Activated CD4-positive, alpha-beta T cell treated with anti-CD3 and anti-CD28 coated beads, Interleukin-2, Interleukin-4, amounts not matched to agents 100 ng/mL and 50 ng/mL, durations not matched to agents 16 hours and 8 hours (primary cell): Measurements from ENCODE around the gene ACAP2.
A peak's percentile ranks its signal among the peaks of the same experiment; 100 is the strongest.
"Not testable (repeated sequence)": the region's sequence is repeated elsewhere in the genome, so short reads cannot be mapped to it uniquely, and the experiment has no call there.

Experiments
- DNase-seq: peaks from one replicate; pipeline ENCODE4 v3.0.0-alpha.2; 2020; ENCODE audit warnings: low spot score

The ACAP2 gene, protein sequence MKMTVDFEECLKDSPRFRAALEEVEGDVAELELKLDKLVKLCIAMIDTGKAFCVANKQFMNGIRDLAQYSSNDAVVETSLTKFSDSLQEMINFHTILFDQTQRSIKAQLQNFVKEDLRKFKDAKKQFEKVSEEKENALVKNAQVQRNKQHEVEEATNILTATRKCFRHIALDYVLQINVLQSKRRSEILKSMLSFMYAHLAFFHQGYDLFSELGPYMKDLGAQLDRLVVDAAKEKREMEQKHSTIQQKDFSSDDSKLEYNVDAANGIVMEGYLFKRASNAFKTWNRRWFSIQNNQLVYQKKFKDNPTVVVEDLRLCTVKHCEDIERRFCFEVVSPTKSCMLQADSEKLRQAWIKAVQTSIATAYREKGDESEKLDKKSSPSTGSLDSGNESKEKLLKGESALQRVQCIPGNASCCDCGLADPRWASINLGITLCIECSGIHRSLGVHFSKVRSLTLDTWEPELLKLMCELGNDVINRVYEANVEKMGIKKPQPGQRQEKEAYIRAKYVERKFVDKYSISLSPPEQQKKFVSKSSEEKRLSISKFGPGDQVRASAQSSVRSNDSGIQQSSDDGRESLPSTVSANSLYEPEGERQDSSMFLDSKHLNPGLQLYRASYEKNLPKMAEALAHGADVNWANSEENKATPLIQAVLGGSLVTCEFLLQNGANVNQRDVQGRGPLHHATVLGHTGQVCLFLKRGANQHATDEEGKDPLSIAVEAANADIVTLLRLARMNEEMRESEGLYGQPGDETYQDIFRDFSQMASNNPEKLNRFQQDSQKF

DNA sequence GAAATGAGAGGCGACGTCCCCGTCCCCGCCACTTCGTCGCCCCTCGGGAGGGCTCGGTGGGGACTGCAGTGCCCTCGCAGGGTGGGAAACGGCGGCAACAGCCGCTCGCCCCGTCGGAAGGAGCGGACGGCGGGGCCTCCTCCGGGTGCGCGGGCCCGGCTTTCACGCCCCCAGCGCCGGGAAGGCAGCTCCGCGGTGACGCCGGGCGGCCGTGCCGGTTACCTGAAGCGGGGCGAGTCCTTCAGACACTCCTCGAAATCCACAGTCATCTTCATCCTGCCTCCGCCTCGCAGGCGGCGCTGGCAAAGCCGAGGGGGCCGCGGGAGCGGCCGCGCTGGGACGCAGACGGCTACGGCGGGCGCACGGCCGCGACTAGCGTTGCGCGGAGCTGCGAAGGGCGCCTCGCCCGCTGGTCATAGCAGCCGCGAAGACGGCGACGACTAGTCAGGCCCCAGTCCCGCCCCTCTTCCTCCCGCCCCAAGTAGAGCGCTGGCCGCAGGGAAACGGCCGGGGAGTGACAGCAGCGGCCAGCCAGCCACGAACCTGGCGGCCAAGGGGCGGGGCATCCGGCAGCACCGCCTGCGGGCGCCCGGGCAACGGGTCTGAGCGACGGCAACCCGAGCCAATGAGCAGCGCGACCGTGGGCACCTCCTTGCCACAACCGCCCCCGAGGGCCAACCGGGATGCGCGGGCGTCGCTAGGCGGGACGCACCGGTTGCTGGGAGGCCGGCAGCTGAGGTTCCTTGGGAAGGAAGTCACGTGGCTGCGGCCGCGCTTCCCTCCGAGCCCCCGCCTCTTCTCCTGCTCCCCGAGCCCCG is at the start of gene ACAP2:
Gene ACAP2, minus strand, starts transcription at position 448 of the 818 bp plus-strand sequence. Its CDS starts 173 bp downstream, at position 275.
- peak; percentile 100 for DNase-seq

DNA sequence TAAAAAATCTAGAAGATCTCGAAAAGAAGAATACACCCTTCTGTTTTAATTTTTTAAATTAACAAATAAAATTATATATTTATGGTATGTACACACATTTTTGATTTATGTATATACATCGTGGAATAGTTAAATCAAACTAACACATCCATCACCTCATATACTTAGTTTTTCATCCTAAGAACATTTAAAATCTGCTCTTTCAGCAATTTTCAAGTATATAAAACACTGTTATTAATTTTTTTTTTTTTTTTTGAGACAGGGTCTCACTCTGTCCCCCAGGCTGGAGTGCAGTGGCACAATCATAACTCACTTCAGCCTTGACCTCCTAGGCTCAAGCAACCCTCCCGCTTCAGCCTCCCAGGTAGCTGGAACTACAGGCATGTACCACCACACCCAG is 32.8 kb upstream of the ACAP2 start:
- no peak for DNase-seq

DNA sequence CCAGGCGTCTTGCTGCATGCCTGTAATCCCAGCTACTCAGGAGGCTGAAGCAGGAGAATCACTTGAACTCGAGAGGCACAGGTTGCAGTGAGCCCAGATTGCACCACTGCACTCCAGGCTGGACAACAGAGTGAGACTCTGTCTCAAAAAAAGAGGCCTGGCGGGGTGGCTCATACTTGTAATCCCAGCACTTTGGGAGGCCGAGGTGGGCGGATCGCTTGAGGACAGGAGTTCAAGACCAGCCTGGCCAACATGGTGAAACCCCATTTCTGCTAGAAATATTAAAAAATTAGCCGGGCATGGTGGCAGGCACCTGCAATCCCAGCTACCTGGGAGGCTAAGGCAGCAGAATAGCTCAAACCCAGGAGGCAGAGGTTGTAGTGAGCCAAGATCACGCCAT is 32.3 kb upstream of the ACAP2 start:
- not testable (repeated sequence) for DNase-seq

DNA sequence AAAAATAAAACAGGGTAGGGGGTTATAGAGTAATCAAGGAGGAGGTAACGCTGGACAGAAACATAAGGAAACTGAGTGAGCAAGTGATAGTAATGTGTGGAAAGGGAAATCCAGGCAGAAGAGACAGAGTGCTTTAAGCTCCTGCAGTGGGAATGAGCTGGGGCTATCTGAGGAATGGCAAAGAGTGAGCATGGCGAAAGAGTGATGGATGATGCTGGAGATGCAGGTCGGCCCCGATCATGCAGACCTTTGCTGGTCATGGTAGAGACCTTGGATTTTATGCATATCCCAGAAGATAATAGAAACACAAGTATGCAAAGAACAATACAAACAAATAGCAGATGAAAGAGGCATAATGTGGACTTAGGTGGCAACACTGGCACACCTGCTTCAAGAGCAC is 26.0 kb upstream of the ACAP2 start:
- DNase-seq: no peak

DNA sequence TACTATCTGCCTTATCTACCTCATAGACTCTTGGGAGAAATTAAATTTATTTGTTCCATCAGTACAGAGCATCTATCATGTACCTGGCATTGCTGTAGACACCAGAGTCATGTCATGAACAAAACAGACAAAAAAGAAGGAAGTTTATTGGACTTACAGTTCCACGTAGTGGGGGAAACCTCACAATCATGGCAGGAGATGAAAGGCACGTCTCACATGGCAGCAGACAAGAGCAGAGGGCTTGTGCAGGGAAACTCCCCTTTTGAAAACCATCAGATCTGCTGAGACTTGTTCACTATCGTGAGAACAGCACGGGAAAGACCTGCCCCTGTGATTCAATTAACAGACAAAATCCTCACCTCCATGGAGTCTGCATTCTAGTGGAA is 25.6 kb upstream of the ACAP2 start:
- DNase-seq: no peak

DNA sequence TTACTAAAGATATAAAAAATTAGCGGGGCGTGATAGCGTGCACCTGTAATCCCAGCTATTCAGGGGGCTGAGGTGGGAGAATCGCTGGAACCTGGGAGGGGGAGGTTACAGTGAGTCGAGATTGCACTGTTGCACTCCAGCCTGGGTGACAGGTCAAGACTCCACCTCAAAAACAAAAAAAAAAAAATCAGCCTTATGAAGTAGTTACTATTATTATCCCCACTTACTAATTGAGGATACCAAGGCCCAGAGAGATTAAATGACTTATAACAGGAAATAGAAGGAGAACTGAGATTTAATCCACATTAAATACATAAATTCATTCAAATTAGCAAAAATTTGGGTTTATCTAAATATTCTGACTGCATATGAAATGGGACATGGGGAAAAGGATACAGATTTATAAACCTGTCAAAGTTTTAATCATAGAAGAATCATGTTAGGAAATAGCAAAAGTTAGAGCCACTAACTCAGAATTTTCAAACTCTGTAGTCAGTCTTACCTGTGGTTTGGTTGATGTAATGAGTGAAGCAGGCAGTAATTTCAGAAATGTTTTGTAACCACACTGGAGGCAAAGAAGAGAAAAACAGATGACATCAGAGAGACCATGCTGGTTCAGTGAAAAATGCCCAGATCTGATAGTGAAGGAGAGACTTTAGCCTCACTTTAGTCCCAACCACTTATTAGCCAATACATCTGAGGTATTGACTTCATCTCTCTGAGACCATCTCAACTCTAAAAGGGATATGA is 25.0 kb upstream of the ACAP2 start:
- peak; percentile 62 for DNase-seq

DNA sequence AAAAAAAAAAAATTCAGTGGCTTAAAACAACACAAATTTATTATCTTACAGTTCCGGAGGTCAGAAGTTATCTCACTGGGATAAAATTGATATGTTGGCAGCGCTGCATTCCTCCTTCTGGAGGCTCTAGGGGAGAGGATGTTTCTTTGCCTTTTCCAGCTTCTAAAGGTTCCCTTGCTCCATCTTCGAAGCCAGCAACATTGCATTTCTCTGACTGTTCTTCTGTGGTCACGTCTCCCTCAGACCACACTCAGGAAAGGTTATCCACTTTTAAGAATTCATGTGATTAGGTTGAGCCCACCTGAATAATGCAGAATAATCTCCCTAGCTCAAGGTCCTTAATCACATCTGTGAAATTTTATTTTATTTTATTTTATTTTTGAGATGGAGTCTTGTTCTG is 23.4 kb upstream of the ACAP2 start:
- DNase-seq: no peak

DNA sequence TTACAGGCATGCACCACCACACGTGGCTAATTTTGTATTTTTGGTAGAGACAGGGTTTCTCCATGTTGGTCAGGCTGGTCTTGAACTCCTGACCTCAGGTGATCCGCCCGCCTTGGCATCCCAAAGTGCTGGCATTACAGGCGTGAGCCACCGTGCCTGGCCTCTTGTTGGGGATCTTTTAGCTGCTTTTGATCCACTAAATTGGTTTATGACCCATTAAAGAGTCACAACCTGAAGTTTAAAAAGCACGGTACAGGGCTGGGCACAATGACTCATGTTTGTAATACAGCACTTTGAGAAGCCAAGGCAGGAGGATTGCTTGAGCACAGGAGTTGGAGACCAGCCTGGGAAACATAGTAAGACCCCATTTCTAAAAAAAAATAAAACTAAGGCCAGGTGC is 20.1 kb upstream of the ACAP2 start:
- DNase-seq: not testable (repeated sequence)

DNA sequence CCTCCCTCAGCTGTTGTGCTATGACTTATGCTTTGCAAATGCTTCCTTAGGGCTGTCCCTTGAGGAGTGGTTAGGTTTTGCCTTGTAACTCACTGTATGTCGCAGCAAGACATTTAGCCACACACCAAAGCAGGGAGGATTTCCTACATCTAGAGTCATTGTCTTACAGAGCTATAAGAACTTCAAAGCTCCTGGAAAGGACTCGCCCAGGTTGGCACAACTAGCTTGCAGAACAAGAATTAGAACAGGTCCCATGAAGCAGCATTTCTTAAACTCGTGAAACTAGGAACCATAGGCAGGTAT is 19.4 kb upstream of the ACAP2 start:
- DNase-seq: no peak

DNA sequence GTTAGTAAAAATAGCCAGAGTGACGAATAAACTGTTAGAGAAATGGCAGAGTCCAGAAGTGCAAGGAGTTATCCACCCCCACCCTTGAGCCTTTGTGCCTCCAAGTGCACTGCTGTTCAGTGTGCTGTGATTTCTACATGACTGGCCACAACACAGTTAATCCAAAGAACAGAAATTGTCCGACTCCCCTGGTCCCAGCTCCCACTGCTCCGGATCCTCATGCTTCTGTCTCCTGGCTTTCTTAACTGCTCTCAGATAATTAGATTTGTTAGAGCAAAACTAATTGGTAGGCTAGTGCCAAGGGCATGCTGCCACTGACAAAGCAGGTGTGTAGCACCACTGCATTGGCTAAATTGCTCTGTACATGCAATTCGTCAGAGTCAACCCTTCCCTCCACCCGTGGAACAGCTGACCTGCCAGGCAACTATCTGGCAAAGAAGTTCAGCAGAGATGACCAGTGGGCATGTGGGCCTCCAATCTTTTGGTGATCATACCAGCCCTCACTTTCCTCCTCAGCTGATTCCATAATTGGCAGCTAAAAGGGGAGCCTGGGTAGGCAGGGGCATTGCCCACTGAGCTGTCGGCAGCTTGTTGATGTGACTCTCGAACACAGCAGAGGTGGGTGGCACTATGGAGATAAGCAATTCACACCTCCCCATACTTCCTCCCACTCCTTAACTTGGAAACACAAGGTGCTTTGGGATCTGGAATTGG is 18.9 kb upstream of the ACAP2 start:
- no peak for DNase-seq

DNA sequence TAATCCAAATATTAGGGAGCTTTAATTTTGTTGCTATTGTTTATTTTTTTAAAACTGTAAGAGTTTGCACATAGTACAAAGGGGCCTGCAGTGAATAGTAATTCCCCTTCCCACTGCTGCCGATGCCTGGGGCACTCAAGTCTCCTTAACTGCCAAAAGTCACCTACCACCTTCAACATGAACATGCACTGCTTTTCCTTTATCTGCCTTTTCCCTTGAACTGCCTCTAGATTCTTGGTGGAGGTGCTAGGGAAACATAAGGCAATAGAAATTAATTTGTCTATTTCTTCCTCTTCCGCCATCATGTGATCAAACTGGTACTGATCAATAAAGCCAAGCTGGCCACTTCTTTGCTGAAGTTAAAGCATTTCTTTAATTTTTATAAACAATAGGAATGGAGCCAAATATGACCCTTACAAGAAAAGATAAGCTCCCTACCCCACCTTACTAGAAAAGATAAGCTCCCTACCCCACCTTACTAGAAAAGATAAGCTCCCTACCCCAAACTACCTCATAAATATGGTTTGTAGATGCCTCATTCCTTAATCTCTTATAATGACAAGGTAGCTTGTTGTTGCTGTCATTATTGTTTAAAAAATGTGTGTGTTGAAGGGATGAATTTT is 17.4 kb upstream of the ACAP2 start:
- no peak for DNase-seq

DNA sequence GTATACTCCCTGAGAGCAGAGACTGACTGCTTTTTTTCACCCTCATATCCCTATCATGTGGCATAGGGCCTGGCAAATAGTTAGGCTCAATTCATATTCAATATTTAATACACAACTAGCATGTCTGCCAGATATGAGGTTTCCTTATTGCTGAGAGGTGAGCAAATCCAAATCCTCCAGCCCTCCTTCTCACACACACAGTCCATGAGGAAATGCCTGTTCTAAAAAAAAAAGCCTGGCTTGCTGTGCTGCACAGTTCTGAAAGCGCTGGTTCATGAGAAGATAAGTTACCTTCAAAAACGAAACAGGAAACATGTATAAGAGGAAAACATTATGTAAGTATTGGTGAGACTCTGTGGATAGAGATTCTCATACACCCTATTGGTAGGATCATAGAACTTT is 15.5 kb upstream of the ACAP2 start:
- DNase-seq: peak; percentile 30

DNA sequence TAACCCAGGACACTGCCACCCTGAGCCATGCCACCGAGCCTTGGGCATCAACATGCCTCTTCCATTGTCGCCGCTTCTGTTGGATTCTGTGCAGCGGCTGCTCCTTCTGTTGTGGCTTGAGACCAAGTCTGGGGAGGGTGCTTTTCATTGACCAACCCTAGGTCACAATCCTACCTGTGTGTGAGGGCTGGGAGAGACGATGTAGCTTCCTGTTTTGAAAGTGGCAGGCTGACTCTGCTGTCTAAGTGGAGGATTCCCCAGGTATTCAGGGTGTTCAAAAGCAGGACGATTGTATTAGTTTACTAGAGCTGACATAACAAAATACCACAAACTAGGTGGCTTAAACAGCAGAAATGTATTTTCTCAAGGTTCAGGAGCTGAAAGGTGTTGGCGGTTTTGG is 13.0 kb upstream of the ACAP2 start:
- DNase-seq: no peak

DNA sequence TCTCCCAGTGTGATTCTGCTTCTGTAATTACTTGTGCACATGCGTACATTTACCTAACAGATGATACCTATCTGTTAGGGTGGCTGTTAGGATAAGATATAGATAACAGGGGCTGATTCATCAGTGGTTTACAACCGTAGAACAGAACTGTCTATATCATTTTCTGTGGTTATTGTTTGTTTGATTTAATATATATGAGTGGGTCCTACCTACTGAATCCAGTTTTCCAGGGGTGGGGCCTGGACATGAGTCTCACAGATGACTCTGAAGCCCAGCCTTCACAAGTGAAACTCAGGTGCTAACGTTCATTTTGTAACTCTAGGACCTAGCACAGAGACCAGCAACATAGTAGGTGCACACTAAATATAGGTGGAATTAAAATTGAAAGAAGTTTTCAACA is 10.4 kb upstream of the ACAP2 start:
- DNase-seq: no peak

DNA sequence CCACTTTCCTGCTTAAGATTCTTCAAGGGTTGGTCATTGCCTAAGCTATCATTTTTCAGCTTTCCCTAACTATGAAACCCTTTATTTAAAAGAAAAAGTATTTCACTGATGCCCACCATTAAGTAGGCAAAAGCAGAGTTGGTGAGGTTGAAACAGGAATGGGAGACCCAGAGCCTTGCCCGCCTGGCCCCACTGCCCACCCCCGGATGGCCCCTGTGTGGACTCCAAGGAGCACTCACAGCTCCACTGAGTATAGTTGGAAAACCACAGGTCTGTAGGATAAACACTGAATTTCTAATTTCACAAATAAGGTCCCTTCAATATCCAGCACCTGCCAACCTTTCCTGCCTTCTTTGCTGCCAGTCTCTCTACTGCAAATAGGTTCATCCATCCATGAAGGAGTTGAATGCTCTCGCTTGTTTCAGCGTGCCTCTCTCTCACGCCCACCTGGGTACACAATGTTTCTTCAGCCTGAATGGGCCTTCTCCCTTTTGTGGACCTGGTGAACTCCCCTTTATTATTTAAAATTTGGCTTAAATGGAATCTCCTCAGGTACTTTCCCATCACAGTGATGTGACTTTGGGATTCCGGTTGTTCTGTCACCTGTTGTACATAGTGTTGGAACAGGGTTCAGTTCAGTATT is 8.7 kb upstream of the ACAP2 start:
- no peak for DNase-seq

DNA sequence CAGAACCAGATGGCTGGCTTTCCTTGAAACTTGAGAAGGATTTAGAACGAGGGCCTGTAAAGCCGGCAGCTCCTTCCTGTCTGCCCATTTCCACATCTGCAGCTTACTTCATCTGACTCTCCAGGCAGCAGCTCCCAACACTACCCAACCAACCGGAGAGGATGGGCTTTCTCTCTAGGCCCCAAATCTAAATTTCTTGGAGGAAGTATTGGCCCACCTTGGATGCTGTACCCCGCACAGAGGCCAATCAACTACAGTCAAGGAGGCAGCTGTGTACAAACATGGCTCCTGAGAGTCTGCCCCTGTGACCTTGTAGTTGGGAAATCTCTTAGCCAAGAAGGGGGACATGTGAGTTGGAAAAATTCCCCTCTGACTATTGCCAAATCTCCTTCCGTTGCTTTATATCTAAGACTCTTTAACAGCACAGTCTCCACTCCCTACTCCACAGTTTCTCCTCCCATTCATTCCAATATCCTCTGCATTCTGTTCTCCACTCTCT is 8.0 kb upstream of the ACAP2 start:
- DNase-seq: no peak

DNA sequence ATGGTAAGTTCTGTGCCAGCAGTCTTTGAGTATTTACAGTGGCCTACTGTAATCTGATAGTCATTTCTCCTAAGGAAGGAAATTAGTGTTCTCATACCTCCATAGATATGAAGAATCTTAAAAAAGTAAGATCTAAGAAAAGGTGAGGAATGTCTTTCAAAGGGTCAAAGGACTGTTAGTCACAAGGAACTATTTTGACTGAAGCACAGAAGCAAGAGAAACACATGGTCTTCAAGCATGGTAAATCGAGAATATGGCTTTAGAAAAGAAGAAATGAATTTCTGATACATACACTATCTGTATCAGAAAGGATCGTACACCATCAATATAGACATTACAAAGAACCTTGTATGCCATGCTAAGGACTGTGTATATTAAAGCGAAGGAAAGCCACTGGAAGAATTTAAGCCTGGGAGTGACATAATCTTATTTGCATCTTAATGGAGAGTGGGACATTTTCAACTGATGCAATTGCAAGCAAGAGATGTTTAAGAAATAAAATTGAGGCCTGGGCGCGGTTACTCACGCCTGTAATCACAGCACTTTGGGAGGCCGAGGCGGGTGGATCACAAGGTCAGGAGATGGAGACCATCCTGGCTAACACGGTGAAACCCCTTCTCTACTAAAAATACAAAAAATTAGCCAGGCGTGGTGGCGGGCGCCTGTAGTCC is 5.5 kb upstream of the ACAP2 start:
- no peak for DNase-seq

DNA sequence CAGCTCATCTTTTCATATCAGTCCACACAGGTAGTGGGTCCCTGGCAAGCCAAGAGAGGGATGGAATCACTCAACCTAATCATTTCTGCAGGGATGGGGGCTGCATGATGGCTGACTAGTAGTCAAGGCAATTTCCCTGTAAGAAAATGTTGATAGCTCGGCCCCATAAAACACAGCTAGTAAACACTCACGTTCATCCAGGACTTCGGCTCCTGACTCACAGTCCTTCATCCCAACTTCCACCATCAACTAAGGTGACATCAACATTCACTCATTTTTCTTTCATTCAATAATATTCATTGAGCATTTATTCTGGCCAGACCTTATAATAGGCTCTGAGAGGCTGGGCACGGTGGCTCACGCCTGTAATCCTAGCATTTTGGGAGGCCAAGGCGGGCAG is 4.4 kb upstream of the ACAP2 start:
- DNase-seq: no peak

DNA sequence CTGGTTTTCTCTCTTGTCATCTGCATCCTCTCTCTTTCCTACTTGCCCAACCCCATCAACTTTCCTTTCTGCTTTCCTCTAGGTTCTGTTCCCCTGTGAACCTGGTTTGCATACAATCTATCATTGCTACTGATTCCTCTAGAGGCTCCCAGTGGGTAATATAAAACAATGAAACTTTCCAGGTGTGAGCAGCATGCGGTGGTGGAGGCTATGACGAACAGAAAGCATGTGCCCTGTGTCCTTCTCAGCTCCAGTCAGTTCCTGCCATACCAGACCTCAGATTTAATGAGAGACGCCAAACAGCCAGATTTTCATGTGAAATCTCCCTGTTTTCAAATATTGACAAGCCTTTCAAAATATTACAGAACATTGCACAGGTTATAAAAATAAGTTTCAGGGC is 3.5 kb upstream of the ACAP2 start:
- no peak for DNase-seq

DNA sequence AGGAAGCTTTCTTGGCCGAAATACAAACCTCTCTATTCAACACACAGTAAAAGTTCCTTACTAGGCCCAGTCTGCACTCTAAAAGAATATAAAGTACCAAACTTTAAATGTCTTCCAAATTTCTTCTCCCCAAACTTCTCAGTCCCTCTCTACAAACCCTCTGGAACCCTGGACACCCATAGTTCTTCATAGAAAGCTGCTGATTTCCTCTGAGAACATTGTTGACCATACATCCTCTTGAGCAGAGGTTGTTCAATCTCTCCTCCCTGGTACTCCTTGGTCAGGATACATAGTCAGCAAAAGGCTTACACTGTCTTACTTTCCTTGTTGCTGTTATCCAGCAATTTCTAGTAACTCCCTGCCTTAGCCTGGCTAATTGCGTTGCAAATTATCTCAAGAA is 3.1 kb upstream of the ACAP2 start:
- no peak for DNase-seq
